SIG-M5 (cell line): ENCODE data around the gene RBM39.
"Not testable (repeated sequence)": the region's sequence is repeated elsewhere in the genome, so short reads cannot be mapped to it uniquely, and the experiment has no call there.

Experiments
- DNase-seq: peaks from one replicate; lab custom pipeline; 2025; lab: John Stamatoyannopoulos, UW

RBM39 gene

DNA sequence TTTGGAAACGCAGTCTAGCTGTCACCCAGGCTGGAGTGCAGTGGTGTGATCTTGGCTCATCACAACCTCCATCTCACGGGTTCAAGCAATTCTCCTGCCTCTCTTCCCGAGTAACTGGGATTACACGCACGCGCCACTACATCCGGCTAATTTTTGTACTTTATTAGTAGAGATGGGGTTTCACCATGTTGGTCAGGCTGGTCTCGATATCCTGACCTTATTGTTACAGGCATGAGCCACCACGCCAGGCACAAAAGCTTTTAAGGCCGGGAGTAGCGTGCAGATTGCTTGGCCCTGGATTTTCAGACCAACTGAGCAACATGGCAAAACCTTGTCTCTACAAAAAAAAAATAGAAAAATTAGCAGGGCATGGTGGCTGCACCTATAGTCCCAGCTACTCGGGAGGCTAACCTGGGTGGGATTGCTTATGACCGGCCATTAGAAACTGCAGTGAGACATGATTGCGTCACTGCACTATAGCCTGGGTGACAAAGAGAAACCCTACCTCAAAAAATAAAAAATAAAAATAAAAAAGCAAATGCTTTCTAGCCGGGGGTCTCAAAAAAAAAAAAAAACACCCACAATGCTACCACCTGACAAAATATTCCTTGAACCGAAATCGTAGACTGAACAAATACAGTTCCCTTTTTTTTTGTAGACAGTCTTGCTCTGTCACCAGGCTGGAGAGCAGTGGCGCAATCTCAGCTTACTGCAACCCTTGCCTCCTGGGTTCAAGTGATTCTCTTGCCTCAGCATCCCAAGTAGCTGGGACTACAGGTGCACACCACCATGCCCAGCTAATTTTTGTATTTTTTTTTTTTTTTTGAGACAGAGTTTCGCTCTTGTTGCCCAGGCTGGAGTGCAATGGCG is 15.0 kb downstream of the RBM39 start:
- DNase-seq, result no peak

DNA sequence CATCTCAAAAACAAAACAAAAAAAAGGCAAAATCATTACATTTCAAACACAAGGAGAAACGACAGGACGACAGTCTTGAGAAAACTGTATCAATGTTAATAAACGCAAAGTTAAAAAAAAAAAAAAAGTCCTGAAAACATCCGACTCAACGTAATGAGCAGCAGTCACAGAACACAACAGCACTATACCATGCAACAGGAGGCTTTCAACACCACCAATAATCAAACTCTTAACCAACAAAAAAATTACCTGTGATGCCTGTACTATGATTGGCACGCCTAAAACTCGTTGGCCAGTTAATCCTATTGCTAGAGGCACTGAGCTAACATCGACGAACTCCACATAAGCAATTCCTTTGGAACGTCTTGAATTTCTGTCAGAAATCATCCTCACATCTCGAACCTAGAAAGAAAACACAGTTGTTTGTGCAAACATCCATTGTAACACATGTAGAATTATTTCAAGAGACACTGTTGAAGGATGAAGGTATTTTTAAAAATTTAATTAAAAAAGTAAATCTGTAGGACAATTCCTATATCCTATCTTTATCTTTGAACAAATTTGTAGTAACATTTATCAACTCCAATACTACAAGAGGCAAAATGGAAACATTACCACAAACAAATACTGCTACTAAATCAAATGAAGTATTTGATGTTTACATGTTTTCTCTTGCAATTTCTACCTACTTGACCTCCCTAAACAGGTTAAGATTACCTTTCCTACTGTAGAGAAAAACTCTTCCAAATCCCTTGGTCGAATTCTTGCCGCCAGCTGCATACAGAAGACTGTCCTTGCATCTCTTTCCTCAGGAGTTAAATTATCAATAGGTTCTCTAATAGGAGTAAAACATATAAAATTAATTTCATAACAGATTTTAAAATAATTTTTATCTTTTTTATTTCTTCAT is 17.5 kb downstream of the RBM39 start:
- DNase-seq, result no peak

DNA sequence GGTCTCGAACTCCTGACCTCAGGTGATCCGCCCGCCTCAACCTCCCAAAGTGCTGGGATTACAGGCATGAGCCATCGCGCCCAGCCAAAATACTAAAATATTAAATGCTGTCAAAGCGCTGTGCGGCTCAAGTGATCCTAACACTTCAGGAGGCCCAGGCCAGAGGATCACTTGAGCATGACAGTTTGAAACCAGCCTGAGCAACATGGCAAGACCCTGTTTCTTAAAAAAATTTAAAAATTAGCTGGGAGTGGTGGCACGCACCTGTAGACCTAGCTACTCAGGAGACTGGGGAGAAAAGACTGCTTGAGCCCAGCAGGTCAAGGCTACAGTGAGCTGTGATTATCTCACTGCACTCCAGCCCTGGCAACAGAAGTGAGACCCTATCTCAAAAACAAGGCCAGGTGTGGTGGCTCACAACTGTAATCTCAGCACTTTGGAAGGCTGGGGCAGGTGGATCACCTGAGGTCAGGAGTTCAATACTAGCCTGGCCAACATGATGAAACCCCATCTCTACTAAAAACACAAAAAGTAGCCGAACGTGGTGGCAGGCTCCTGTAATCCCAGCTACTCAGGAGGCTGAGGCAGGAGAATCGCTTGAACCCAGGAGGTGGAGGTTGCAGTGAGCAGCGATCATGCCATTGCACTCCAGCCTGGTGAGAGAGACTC is 18.3 kb downstream of the RBM39 start:
- DNase-seq, result not testable (repeated sequence)

DNA sequence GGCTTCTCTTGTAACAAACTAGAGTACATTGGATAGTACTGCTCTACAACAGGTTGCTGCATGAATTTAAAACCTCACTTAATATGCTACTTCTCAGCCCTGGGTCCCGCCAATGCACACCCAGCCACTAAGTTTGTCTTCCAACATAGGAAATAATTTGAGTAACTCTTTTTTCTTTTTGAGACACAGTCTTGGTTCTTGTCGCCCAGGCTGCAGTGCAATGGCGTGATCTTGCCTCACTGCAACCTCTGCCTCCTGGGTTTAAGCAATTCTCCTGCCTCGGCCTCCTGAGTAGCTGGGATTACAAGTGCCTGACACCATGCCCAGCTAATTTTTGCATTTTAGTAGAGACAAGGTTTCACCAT is 18.8 kb downstream of the RBM39 start:
- DNase-seq, result not testable (repeated sequence)

DNA sequence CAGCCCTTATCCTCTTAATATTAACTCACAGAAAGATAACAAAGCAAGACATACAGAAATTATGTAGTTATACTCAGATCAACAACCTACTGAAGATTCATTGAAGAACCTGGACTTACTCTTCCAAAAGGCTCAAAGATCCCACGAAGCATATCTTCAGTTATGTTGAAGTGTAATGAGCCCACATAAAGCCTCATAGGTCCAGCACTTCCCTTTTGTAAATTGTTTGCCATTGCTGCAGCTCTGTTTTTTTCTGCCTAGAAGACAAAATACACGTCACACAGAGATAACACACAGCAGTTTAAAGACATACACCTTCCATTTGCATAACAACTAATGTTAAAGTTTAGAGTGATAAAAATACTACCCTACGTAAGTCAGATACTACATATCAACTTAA is 20.4 kb downstream of the RBM39 start:
- DNase-seq, result no peak

DNA sequence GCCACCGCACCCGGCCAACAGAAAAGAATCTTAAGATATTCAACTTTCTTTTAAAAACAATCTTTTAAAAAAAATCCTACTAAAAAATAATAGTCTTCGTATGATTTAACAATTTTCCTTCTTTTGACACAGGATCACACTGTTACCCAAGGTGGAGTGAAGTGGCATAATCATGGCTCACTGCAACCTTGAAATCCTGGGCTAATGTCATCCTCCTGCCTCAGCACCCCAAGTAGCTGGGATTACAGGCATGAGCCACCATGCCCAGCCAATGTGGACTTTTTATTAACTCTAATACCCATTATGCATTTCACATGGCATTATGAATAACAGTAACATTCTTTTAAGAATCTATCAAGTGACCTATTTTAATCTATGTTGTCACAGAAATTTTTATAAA is 20.8 kb downstream of the RBM39 start:
- no peak for DNase-seq

DNA sequence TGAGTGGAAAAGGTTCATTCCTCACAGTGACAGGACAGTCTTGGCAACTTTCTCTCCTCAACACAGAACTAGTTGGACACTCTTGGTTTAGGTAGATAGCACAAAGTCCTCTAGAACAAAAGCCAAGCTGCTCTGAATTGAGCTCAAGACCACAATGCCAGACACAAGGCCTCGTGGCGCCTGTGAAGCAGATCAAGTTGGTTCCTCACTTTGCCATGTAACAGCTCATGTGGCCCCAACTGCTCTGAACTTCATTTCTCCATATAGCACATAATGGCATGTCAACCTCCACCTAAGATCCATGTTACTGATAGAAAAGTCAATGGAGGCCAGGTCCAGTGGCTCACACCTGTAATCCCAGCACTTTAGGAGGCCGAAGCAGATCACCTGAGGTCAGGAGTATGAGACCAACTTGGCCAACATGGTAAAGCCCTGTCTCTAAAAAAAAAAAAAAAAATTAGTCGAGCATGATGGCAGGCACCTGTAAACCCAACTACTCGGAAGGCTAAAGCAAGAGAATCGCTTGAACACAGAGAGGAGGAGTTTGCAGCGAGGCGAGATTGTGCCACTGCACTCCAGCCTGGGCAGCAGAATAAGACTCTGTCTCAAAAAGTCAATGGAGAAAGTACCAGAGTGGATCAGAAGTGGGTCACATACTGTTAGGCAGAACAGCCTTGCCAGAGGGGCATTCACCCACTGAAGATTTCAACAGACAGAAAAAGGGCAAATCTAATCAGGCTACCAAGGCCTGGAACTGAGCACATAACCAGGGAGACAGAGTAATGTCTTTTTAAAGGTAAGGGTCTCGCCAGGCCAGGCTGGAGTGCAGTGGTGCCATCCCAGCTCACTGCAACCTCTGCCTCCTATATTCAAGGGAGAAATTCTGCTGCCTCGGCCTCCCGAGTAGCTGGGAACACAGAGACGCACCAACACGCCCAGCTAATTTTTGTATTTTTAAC is 21.6 kb downstream of the RBM39 start:
- DNase-seq, result no peak

DNA sequence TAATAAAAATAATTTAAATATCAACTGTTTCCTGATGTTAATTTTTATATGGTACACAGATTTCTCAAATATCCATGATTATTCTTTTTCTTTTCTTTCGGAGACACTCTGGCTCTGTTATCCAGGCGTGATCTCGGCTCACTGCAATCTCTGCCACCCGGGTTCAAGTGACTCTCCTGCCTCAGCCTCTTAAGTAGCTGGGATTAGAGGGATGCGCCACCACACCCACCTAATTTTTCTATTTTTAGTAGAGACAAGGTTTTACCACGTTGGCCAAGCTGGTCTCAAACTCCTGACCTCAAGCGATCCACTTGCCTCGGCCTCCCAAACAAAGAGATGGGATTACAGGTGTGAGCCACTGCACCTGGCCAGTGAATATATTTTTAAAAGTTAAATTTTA is 22.3 kb downstream of the RBM39 start:
- DNase-seq, result no peak

DNA sequence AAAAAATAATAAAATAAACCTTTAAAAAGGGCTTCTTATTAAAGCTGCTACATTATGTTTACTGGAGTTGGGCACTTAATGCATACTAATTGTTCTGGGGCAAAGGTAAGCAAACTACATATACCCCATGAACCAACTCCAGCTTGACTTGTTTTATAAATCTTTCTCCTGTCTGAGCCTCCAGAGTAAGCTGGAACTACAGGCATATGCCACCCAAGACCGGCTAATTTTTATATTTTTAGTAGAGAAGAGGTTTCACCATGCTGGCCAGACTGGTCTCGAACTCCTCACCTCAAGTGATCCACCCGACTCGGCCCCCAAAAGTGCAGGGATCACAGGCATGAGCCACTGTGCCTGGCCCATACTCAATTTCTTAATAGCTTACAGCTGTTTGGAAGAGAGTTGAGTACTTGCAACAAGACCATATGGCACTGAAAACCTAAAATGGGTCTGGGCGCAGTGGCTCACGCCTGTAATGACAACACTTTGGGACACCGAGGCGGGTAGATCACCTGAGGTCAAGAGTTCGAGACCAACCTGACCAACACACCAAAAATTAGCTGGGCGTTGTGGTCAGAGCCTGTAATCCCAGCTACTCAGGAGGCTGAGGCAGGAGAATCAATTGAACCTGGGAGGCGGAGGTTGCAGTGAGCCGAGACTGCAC is 23.0 kb downstream of the RBM39 start:
- no peak for DNase-seq

DNA sequence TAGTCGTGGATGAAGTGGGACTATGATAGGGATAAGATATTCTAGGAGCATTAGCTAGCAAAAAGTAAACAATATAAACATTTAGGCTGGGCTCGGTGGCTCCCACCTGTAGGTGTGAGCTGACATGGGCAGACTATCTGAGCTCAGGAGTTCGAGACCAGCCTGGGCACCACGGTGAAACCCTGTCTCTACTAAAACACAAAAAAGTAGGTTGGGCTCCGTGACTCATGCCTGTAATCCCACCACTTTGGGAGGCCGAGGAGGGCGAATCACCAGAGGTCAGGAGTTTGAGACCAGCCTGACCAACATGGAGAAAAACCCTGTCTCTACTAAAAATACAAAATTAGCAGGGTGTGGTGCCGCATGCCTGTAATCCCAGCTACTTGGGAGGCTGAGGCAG is 23.7 kb downstream of the RBM39 start:
- not testable (repeated sequence) for DNase-seq

DNA sequence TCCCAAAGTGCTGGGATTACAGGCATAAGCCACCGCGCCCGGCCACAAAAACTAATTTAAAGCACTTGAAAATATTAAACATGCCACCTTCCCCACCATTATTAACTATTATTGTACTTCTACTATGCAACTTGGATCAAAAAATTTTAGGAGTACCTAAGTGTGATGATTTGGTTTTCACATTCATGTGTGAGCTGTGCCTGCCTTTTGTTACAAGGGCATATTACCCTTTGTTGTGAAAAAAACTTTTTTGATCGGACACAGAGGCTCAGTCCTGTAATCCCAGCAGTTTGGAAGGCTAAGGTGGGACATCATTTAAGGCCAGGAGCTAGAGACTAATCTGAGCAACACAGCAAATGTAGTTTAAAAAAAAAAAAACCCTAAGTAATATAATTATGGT is 25.7 kb downstream of the RBM39 start:
- no peak for DNase-seq

DNA sequence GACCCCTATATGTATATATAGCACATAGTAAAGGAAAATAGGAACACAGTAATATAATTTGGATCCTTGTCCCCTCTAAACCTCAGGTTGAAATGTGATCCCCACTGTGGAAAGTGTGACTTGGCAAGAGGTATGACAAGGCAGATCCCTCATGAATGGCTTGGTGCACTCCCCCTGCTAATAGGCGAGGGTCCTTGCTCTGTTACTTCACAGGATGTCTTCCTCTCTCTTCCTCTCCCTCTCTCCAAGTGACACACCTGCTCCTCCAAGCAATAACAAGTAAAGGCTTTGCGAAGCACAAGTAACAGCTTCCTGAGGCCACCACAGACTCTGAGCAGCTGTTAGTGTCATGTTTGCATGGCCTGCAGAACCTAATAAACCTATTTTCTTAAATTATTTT is 26.4 kb downstream of the RBM39 start:
- DNase-seq, result no peak

DNA sequence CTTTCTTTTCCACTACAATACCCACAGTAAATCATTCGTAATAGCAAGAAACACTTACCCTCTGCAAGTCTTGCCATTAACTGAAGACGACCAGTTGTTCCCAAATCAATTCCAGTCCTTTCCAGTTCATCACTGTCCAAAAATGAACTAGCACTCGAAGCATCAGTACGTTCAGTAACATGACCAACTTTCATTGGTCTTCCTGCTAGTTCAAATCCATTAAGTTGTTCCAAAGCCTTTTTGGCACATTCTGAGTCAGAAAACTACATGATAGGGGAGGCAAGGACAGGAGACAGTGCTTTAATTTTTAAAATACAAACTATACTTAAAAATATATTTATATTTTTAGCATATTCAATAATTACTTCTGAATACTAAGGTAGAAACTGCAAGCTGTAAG is 27.9 kb downstream of the RBM39 start:
- DNase-seq, result no peak

DNA sequence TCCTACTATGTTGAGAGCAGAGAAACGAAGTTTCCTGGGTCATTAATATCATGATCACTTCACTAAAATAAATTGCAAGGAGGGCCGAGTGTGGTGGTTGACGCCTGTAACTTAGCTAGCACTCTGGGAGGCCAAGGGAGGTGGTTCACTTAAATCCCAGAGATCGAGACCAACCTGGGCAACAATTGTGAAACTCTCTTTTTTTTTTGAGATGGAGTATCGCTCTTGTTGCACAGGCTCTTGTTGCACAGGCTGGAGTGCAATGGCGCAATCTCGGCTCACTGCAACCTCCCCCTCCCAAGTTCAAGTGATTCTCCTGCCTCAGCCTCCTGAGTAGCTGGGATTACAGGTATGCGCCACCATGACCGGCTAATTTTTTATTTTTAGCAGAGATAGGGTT is 28.9 kb downstream of the RBM39 start:
- not testable (repeated sequence) for DNase-seq

DNA sequence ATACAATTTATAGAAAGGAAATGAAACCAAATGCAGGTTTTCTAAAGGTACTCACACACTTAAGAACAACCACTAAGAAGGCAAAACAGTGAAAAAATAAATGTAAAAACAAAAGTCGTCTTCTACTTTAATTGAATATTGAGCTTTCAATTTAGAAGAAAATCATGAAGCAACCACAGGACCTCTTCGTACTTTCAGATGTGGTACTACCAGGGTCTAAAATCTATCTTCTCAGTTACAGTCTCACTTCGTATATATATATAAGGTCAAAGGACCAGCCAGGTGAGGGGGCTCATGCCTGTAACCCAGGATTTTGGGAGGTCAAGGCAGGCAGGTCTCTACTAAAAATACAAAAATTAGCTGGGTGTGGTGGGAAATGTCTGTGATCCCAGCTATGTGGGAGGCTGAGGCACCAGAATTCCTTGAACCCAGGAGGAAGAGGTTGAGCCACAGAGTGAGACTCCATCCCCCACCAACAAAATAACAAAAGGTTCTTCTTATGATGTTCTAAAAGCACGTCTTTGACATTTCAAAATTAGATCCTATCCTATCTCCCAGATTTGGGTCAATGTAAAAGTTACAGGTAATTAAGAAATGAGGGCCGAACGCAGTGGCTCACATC is 30.4 kb downstream of the RBM39 start:
- DNase-seq, result no peak

DNA sequence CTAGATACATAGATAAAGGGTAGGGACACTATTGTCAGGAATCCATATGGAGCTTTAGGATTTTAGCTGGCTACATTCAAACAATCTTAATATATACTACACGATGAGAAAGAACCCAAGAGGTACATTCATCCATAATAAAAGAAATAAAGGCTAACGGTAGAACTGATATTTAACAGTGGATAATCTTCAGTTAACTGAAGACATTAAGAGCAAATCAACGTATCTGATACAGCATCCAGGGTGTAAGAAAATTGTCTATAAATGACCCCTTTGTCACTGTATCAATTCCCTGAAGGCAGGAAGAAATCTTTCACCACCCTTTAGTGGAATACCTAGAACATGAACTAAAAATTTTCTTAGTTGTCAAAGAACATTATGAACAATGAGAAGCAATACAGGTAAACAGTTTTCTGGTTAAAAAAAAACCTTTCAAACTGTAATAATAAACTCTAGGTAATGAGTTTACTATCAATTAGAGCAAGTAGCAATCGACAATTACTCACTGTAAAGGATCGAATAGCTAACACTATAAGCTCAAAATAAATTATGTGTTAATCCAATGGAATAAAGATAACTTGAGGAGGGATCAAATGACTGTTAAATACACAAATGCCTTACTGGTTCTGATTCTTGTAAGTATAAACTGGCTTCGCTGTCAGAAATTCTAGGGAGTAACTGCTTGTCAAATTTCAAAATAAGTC is 31.0 kb downstream of the RBM39 start:
- DNase-seq, result no peak

DNA sequence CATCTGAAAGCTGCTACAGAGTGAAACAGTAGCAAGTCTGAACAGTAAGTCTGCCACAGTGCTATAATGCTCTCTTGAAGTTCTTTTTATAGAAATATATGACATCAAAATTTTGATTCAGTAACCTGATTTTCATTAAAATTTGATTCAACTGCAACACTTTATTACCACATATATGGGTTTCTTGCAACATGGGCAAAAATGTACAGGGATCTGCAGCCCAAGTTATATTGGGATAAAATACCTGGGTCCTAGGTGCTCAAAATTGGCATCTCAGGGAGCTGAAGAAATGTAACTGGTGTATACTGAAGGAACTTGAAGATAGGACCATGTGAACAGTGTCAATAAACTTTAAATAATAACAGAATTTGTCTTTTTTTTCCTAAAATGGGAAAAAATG is 32.0 kb downstream of the RBM39 start:
- DNase-seq, result no peak

DNA sequence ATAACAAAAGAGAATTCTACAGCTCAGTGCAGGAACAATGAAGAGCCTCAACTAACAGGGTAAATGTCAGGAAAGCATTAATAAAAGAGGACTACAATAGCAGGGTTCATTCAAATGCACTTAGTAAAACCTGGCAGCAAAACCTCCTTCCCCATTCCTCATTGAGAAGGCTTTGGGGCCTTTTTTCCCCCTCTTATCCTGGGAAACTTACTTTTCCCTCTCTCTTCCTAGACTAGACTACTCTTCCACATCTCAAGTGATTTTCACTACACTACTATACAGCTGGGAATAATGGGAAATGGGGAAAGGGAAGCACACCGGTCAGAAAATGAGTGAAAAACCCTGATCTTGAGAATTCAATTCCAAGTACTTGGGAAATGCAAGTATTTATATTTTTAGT is 32.8 kb downstream of the RBM39 start:
- no peak for DNase-seq

DNA sequence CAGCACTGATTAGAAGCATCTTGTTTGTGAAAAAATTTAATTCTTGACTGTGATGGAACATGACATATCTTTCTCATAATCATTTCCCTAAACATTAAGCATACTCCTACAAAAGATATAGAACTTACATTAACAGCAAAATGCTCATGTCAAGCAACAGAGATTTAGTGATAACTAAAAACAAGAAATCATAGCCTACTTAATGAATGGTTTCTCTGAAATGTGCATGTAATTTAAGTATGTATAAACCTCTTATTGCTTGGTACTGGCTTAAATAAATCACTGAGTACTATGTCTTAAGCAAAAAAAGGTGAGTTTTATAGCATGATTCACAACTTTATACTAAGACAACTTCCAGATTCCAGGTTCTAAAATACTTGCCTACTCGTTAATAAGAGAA is 33.6 kb downstream of the RBM39 start:
- DNase-seq, result no peak
